ENCODE results near the gene KL. TPM values are rescaled to one million over a fixed set of nuclear protein-coding genes. Genes with fewer than 3 reads are reported as not detected.
A peak's percentile ranks its signal among the peaks of the same experiment; 100 is the strongest.

The KL gene
- total and polyA plus RNA-seq, 10 of the 15 experiments (the other 5 are each of a cell fraction or from before 2014, with no cell fraction given): 0.08 to 2.1 (median 1.4) TPM

DNA sequence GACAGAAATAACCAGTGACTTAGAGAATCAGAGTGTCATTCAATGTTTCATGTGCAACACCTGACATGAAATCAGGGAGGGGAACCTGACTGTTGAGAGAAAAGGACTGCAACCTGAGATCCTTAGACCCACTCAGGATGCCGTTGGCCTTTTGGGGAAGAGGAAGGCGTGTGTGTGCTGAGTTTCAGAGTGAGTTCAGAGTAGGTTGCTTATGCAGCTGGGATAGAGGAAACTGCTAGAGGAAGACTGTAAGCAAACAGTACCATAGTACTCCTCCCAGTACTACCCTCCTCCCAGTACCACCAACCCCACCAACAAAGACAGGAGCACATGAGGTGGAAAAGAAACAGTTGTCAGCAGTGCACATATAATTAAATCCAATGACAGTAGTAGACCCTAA lies 63.7 kb downstream of the KL start:
- no TSS peak for BruUV-seq (replicated peaks)
- POLR2A ChIA-PET: no interaction called here
- H3K27ac ChIP-seq (ENCODE audit: control insufficient read depth, insufficient read depth): no peak overlapping the region
- H3K4me3 ChIP-seq: no peak overlapping the region
- in situ Hi-C loops (cut with MboI): no loop called here
- peak overlapping the region; percentile 51 for H2AFZ ChIP-seq (ENCODE audit: control insufficient read depth, low read depth, low read length)
- H4K20me1 ChIP-seq (ENCODE audit: control insufficient read depth, insufficient read depth): no peaks in the 10 kb centered on the region
- no peaks in the 10 kb centered on the region for H3K9me3 ChIP-seq (replicated peaks; ENCODE audit: control insufficient read depth, insufficient read depth, low read length)
- no peaks in the 10 kb centered on the region for H3K79me2 ChIP-seq (ENCODE audit: control insufficient read depth, insufficient read depth, low read length)
- CTCF ChIA-PET: interaction anchor here (2.3 kb wide), 1 partner anchor 27 kb away, joined by 5 read pairs; no protein-coding TSS in a partner anchor
- TF ChIP-seq NRF1 (conservative IDR thresholded peaks at IDR 0.05; ENCODE audit: low read depth, low read length) (no peak), ZNF207 (IDR thresholded peaks at IDR 0.05; ENCODE audit: borderline replicate concordance) (no peak), FOXM1 (IDR thresholded peaks at IDR 0.05; ENCODE audit: low read depth, low read length) (no peak), ZNF384 (IDR thresholded peaks at IDR 0.05; ENCODE audit: borderline replicate concordance, low read depth, low read length) (no peak), JUNB (IDR thresholded peaks at IDR 0.05) (no peak), RCOR1 (conservative IDR thresholded peaks at IDR 0.05; ENCODE audit: low read depth, low read length) (no peak), TCF7 (IDR thresholded peaks at IDR 0.05; ENCODE audit: borderline replicate concordance) (no peak), PRDM15 (CRISPR knock-in tag; IDR thresholded peaks at IDR 0.05) (no peak), GATAD2B (conservative IDR thresholded peaks at IDR 0.05; ENCODE audit: low read depth) (no peak), ZNF622 (IDR thresholded peaks at IDR 0.05) (no peak), CREM (IDR thresholded peaks at IDR 0.05; ENCODE audit: low read depth) (no peak), ETV6 (conservative IDR thresholded peaks at IDR 0.05 in 1 of 2, IDR thresholded peaks at IDR 0.05 in 1 of 2; ENCODE audit: borderline replicate concordance in 1 of 2, low read depth in 1 of 2) (no peak), MEF2B (IDR thresholded peaks at IDR 0.05; ENCODE audit: partially characterized antibody, poor library complexity, severe bottlenecking) (no peak), ZBTB4 (CRISPR knock-in tag; IDR thresholded peaks at IDR 0.05) (no peak), NR2C1 (IDR thresholded peaks at IDR 0.05) (no peak), ZNF24 (IDR thresholded peaks at IDR 0.05) (no peak)
- TF ChIP-seq, protein P1, sequence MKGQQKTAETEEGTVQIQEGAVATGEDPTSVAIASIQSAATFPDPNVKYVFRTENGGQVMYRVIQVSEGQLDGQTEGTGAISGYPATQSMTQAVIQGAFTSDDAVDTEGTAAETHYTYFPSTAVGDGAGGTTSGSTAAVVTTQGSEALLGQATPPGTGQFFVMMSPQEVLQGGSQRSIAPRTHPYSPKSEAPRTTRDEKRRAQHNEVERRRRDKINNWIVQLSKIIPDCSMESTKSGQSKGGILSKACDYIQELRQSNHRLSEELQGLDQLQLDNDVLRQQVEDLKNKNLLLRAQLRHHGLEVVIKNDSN (IDR thresholded peaks at IDR 0.05; ENCODE audit: borderline replicate concordance, extremely low read length, insufficient read depth, low read depth, low read length): no peak
- intact Hi-C loops (cut with micrococcal nuclease; ENCODE audit: unreplicated experiment): no loop called here
- no peaks in the 10 kb centered on the region for H3K36me3 ChIP-seq (ENCODE audit: control insufficient read depth in 2 of 2, insufficient read depth in 2 of 2, low read length in 1 of 2)
- no peak for DNase-seq (ENCODE audit: low read depth, low spot score)
- no peaks in the 10 kb centered on the region for H3K27me3 ChIP-seq (replicated peaks in 1 of 2; ENCODE audit: control insufficient read depth in 2 of 2, insufficient read depth in 2 of 2, low read length in 1 of 2)
- no peak overlapping the region for H3K9ac ChIP-seq (ENCODE audit: control insufficient read depth, insufficient read depth, low read length)
- no peak for FAIRE-seq
- H3K4me2 ChIP-seq (ENCODE audit: control insufficient read depth, insufficient read depth): no peak overlapping the region; the same call in 1 of the 2 replicates
- SMC1A ChIA-PET (ENCODE audit: uncharacterized antibody, unreplicated experiment): interaction anchor here (1.3 to 1.4 kb wide), 2 partner anchors 18 to 132 kb away, joined by 3 to 4 read pairs; no protein-coding TSS in a partner anchor
- no peak for ATAC-seq
- WGBS (ENCODE audit: insufficient coverage, insufficient replicate concordance, low lambda C conversion rate, missing lambda C conversion rate): 41% methylated on average over 2 of the region's 2 CpGs
- peaks cover 5% of the 10 kb centered on the region for H3K4me1 ChIP-seq (ENCODE audit: control insufficient read depth, insufficient read depth, low read length)
- RAD21 ChIA-PET (ENCODE audit: unreplicated experiment): no interaction called here

Data from GM12878 (cell line).